Right lobe of liver (tissue), 6 donors: ENCODE data around the gene TSG101. TPM values are rescaled to one million over a fixed set of nuclear protein-coding genes. Genes with fewer than 3 reads are reported as not detected.

Experiments used
- ATAC-seq, 4 donors: fragments of 200-7000 bp; cut with Tn5 transposase; one replicate each; pipeline ENCODE4 v1.9.1; 2020; ENCODE audit warnings: mild to moderate bottlenecking in 4 of 4, moderate library complexity in 4 of 4
- DNase-seq, 3 donors: peaks; one replicate each; pipeline ENCODE4 v3.0.0-alpha.2; 2020
- H3K27ac ChIP-seq, 3 donors: fragments of 200-600 bp; one replicate each; pipeline ENCODE4 v1.8.0; 2022
- H3K27me3 ChIP-seq, 2 donors: fragments of 200-600 bp; one replicate each; pipeline ENCODE4 v1.8.0; 2022
- H3K36me3 ChIP-seq, 4 donors: fragments of 200-600 bp; sonication (generic) in 1 of 4; one replicate each; pipeline versions ENCODE4 v1.5.1 to v1.8.0; 2017 to 2022; ENCODE audit warnings: control low read depth in 1 of 4
- H3K4me1 ChIP-seq, 4 donors: fragments of 200-600 bp; sonication (generic) in 1 of 4; one replicate each; pipeline versions ENCODE4 v1.5.1 to v1.8.0; 2017 to 2022; ENCODE audit warnings: control low read depth in 1 of 4
- H3K4me3 ChIP-seq, 3 donors: fragments of 200-600 bp; one replicate each; pipeline ENCODE4 v1.8.0; 2022
- H3K9me3 ChIP-seq, 4 donors: fragments of 200-600 bp; sonication (generic) in 1 of 4; one replicate each; pipeline versions ENCODE4 v1.5.1 to v1.8.0; 2017 to 2022; ENCODE audit warnings: control low read depth in 1 of 4
- CTCF ChIP-seq, 4 donors: fragments of 200-600 bp in 3 of 4; fragments of 450-650 bp in 1 of 4; IDR thresholded peaks; one replicate each; pipeline versions ENCODE4 v1.5.1 to v1.8.0; 2016 to 2022; ENCODE audit warnings: antibody characterized with exemption in 4 of 4, mild to moderate bottlenecking in 2 of 4
- POLR2A ChIP-seq: fragments of 450-650 bp; IDR thresholded peaks from one replicate; pipeline ENCODE4 v1.6.1; 2017; ENCODE audit warnings: antibody characterized with exemption, mild to moderate bottlenecking
- WGBS: methylation state at CpG from one replicate; pipeline ENCODE4 v1.1.6; 2018; ENCODE audit warnings: low coverage, low lambda C conversion rate; ENCODE audit not compliant: insufficient coverage; ENCODE audit errors: missing lambda C conversion rate; 5-methylcytosine and 5-hydroxymethylcytosine counted together
- intact Hi-C, 2 donors: fragments of 100-400 bp; cut with DNase I; formaldehyde crosslinking; loops; one replicate each; pipeline versions ENCODE4 v1.11.2 to v1.14.1; 2022
- total RNA-seq, 6 experiments: library from RNA; depleted of rRNA in 2 of 6; stranded (reverse); fragments of >200 nt in 2 of 6; fragmentation: NEBNext Ultra II Directional in 3 of 6; extraction: Animal tissue kit (Norgen Biotek cat#: 25700) in 3 of 6; gene quantifications; one replicate each; pipeline versions ENCODE4 v1.1.0 to v1.2.4, GENCODE V29; 2016 to 2023
- donor health status: DM: no; HTN: yes; CAD: no.
- donor health status: DM: no; HTN: no; CAD: no.
- donor health status: DM: no; HTN: no; CAD: no.
- donor health status: DM: no; HTN: yes; CAD: no.
- donor health status: DM: no; HTN: yes; CAD: no.

The TSG101 gene
- total RNA-seq, 6 experiments from 2014 or later, result 15.8 to 68.0 (median 25.7) TPM

- H3K36me3 ChIP-seq, result no peaks in the 10 kb centered on the region
- H3K4me1 ChIP-seq, result peaks cover 0 to 6% (median 0%) of the 10 kb centered on the region in 4 donors
- H3K9me3 ChIP-seq, result no peaks in the 10 kb centered on the region
- intact Hi-C loops, result no loop called here
- H3K27ac ChIP-seq, result no peak overlapping the region
- ATAC-seq (no peak), DNase-seq (no peak)
- TF ChIP-seq CTCF (IDR thresholded peaks at IDR 0.05), result no peak
- TF ChIP-seq POLR2A, result no peak
- H3K27me3 ChIP-seq, result no peaks in the 10 kb centered on the region
- H3K4me3 ChIP-seq, result no peak overlapping the region
- 85% methylated on average over 7 of the region's 7 CpGs for WGBS
These were observed 57.8 kb downstream of the TSG101 start for GRCh38 chr11:18468961-18469360.

- intact Hi-C loops, result no loop called here
- no peak for TF ChIP-seq POLR2A
- no peak for TF ChIP-seq CTCF (IDR thresholded peaks at IDR 0.05)
- Histone ChIP-seq H3K27me3 (no peaks in the 10 kb centered on the region), H3K27ac (no peak overlapping the region), H3K36me3 (no peaks in the 10 kb centered on the region), H3K9me3 (no peaks in the 10 kb centered on the region), H3K4me1 (peaks cover 0 to 6% (median 0%) of the 10 kb centered on the region in 4 donors), H3K4me3 (no peak overlapping the region)
- DNase-seq (no peak), ATAC-seq (no peak)
- no CpG with 5 or more reads among the region's 2 CpGs for WGBS
These were observed 58.7 kb downstream of the TSG101 start for GRCh38 chr11:18468059-18468458.

GRCh38 chr11:18466402-18466801 is 60.3 kb downstream of the TSG101 start:
- TF ChIP-seq CTCF (IDR thresholded peaks at IDR 0.05), result no peak
- no peak for TF ChIP-seq POLR2A
- DNase-seq, result no peak
- H3K27me3 ChIP-seq, result no peaks in the 10 kb centered on the region
- no peaks in the 10 kb centered on the region for H3K4me1 ChIP-seq
- no peaks in the 10 kb centered on the region for H3K9me3 ChIP-seq
- WGBS, result 95% methylated on average over 2 of the region's 2 CpGs
- intact Hi-C loops, result no loop called here
- ATAC-seq, result no peak
- no peak overlapping the region for H3K4me3 ChIP-seq
- no peak overlapping the region for H3K27ac ChIP-seq
- H3K36me3 ChIP-seq, result no peaks in the 10 kb centered on the region

GRCh38 chr11:18463439-18463838 is 63.3 kb downstream of the TSG101 start:
- intact Hi-C loops, result no loop called here
- H3K27me3 ChIP-seq, result no peaks in the 10 kb centered on the region
- no peak overlapping the region for H3K4me3 ChIP-seq
- no peak overlapping the region for H3K27ac ChIP-seq
- DNase-seq (no peak), ATAC-seq (no peak)
- H3K4me1 ChIP-seq, result no peaks in the 10 kb centered on the region
- no peaks in the 10 kb centered on the region for H3K36me3 ChIP-seq
- TF ChIP-seq POLR2A, result no peak
- TF ChIP-seq CTCF (IDR thresholded peaks at IDR 0.05), result no peak
- H3K9me3 ChIP-seq, result no peaks in the 10 kb centered on the region
- WGBS, result 53% methylated on average over 1 of the region's 1 CpG

GRCh38 chr11:18461909-18462308 is 64.8 kb downstream of the TSG101 start:
- WGBS, result 100% methylated on average over 4 of the region's 6 CpGs
- no peaks in the 10 kb centered on the region for H3K36me3 ChIP-seq
- ATAC-seq (no peak), DNase-seq (no peak)
- no peaks in the 10 kb centered on the region for H3K4me1 ChIP-seq
- no peaks in the 10 kb centered on the region for H3K27me3 ChIP-seq
- H3K27ac ChIP-seq, result no peak overlapping the region
- TF ChIP-seq POLR2A (no peak), CTCF (IDR thresholded peaks at IDR 0.05) (no peak)
- H3K4me3 ChIP-seq, result no peak overlapping the region
- intact Hi-C loops, result no loop called here
- H3K9me3 ChIP-seq, result no peaks in the 10 kb centered on the region
